OCI-LY3 (cell line): Measurements from ENCODE around the gene ABCC6.
"Not testable (repeated sequence)": the region's sequence is repeated elsewhere in the genome, so short reads cannot be mapped to it uniquely, and the experiment has no call there.

Experiments
- EZH2phosphoT487 ChIP-seq: fragments of 200-600 bp; shearing (Covaris generic); IDR thresholded peaks from 2 replicates; pipeline ENCODE4 v1.6.1; 2018; ENCODE audit warnings: antibody characterized with exemption, mixed run types, low read depth
- TF ChIP-seq, protein P1 (sequence below): fragments of 200-600, 300-600 bp; sonication (generic); IDR thresholded peaks from 2 replicates; pipeline ENCODE4 v1.5.1; 2014; ENCODE audit warnings: antibody characterized with exemption, low read length, low read depth

DNA sequence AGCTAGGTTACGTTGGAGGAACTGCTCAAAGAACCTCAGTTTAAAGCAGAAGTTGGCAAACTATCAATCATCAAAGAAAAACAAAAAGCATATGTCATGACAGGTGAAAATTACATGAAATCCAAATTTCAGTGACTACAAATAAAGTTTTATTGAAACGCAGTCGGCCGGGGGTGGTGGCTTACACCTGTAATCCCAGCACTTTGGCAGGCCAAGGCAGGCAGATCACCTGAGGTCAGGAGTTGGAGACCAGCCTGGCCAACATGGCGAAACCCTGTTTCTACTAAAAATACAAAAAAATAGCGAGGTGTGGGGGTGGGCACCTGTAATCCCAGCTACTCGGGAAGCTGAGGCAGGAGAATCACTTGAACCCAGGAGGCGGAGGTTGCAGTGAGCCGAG is 2.8 kb downstream of the ABCC6 start:
- TF ChIP-seq, protein P1, sequence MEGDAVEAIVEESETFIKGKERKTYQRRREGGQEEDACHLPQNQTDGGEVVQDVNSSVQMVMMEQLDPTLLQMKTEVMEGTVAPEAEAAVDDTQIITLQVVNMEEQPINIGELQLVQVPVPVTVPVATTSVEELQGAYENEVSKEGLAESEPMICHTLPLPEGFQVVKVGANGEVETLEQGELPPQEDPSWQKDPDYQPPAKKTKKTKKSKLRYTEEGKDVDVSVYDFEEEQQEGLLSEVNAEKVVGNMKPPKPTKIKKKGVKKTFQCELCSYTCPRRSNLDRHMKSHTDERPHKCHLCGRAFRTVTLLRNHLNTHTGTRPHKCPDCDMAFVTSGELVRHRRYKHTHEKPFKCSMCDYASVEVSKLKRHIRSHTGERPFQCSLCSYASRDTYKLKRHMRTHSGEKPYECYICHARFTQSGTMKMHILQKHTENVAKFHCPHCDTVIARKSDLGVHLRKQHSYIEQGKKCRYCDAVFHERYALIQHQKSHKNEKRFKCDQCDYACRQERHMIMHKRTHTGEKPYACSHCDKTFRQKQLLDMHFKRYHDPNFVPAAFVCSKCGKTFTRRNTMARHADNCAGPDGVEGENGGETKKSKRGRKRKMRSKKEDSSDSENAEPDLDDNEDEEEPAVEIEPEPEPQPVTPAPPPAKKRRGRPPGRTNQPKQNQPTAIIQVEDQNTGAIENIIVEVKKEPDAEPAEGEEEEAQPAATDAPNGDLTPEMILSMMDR, result not testable (repeated sequence)
- not testable (repeated sequence) for TF ChIP-seq EZH2phosphoT487
